ENCODE results near the gene CCBE1.

The CCBE1 gene

GRCh38 chr18:59563176-59563785 lies 133.9 kb downstream of the CCBE1 start:
- no peak overlapping the region for H3K4me3 ChIP-seq (ENCODE audit: low read depth, low read length)
- 0 out of 2 replicates have a peak, but pooled peaks cover 3% of the 10 kb centered on the region for H3K36me3 ChIP-seq (ENCODE audit: insufficient read depth, low read length)
- no peak overlapping the region for H3K27ac ChIP-seq (ENCODE audit: low read depth, low read length)
- H3K27me3 ChIP-seq (ENCODE audit: insufficient read depth, low read length) = no peaks in the 10 kb centered on the region
- H3K79me2 ChIP-seq (ENCODE audit: control insufficient read depth, insufficient read depth, low read length, unreplicated experiment) = peaks cover 70% of the 10 kb centered on the region
- no peak overlapping the region for H2AFZ ChIP-seq (ENCODE audit: low read length, unreplicated experiment)
- H3K4me1 ChIP-seq (ENCODE audit: control insufficient read depth, insufficient read depth, low read length, unreplicated experiment) = peaks cover 13% of the 10 kb centered on the region

- no peak overlapping the region for H3K4me3 ChIP-seq (ENCODE audit: low read depth, low read length)
- no peak overlapping the region for H2AFZ ChIP-seq (ENCODE audit: low read length, unreplicated experiment)
- 0 out of 2 replicates have a peak, but pooled peaks cover 3% of the 10 kb centered on the region for H3K36me3 ChIP-seq (ENCODE audit: insufficient read depth, low read length)
- no peak overlapping the region for H3K27ac ChIP-seq (ENCODE audit: low read depth, low read length)
- peaks cover 13% of the 10 kb centered on the region for H3K4me1 ChIP-seq (ENCODE audit: control insufficient read depth, insufficient read depth, low read length, unreplicated experiment)
- H3K79me2 ChIP-seq (ENCODE audit: control insufficient read depth, insufficient read depth, low read length, unreplicated experiment) = peaks cover 70% of the 10 kb centered on the region
- no peaks in the 10 kb centered on the region for H3K27me3 ChIP-seq (ENCODE audit: insufficient read depth, low read length)
Observed at GRCh38 chr18:59562751-59563150, 134.5 kb downstream of the CCBE1 start.

GRCh38 chr18:59561612-59562011 lies 135.6 kb downstream of the CCBE1 start:
- H3K27ac ChIP-seq (ENCODE audit: low read depth, low read length) = no peak overlapping the region
- peaks cover 17% of the 10 kb centered on the region for H3K4me1 ChIP-seq (ENCODE audit: control insufficient read depth, insufficient read depth, low read length, unreplicated experiment)
- H3K27me3 ChIP-seq (ENCODE audit: insufficient read depth, low read length) = no peaks in the 10 kb centered on the region
- H3K79me2 ChIP-seq (ENCODE audit: control insufficient read depth, insufficient read depth, low read length, unreplicated experiment) = peaks cover 76% of the 10 kb centered on the region
- no peak overlapping the region for H3K4me3 ChIP-seq (ENCODE audit: low read depth, low read length)
- no peak overlapping the region for H2AFZ ChIP-seq (ENCODE audit: low read length, unreplicated experiment)
- 0 out of 2 replicates have a peak, but pooled peaks cover 3% of the 10 kb centered on the region for H3K36me3 ChIP-seq (ENCODE audit: insufficient read depth, low read length)

GRCh38 chr18:59560556-59560955 lies 136.7 kb downstream of the CCBE1 start:
- Histone ChIP-seq H3K4me3 (ENCODE audit: low read depth, low read length) (no peak overlapping the region), H2AFZ (ENCODE audit: low read length, unreplicated experiment) (no peak overlapping the region), H3K36me3 (ENCODE audit: insufficient read depth, low read length) (0 out of 2 replicates have a peak, but pooled peaks cover 3% of the 10 kb centered on the region), H3K4me1 (ENCODE audit: control insufficient read depth, insufficient read depth, low read length, unreplicated experiment) (peaks cover 15% of the 10 kb centered on the region), H3K27ac (ENCODE audit: low read depth, low read length) (no peak overlapping the region), H3K79me2 (ENCODE audit: control insufficient read depth, insufficient read depth, low read length, unreplicated experiment) (peaks cover 78% of the 10 kb centered on the region), H3K27me3 (ENCODE audit: insufficient read depth, low read length) (no peaks in the 10 kb centered on the region)

- H2AFZ ChIP-seq (ENCODE audit: low read length, unreplicated experiment) = no peak overlapping the region
- peaks cover 15% of the 10 kb centered on the region for H3K4me1 ChIP-seq (ENCODE audit: control insufficient read depth, insufficient read depth, low read length, unreplicated experiment)
- peaks cover 75% of the 10 kb centered on the region for H3K79me2 ChIP-seq (ENCODE audit: control insufficient read depth, insufficient read depth, low read length, unreplicated experiment)
- no peak overlapping the region for H3K4me3 ChIP-seq (ENCODE audit: low read depth, low read length)
- 0 out of 2 replicates have a peak, but pooled peaks cover 1% of the 10 kb centered on the region for H3K36me3 ChIP-seq (ENCODE audit: insufficient read depth, low read length)
- H3K27me3 ChIP-seq (ENCODE audit: insufficient read depth, low read length) = no peaks in the 10 kb centered on the region
- H3K27ac ChIP-seq (ENCODE audit: low read depth, low read length) = no peak overlapping the region
Observed at GRCh38 chr18:59559528-59559927, 137.7 kb downstream of the CCBE1 start.

GRCh38 chr18:59555995-59556659 lies 141.1 kb downstream of the CCBE1 start:
- peaks cover 15% of the 10 kb centered on the region for H3K4me1 ChIP-seq (ENCODE audit: control insufficient read depth, insufficient read depth, low read length, unreplicated experiment)
- H3K79me2 ChIP-seq (ENCODE audit: control insufficient read depth, insufficient read depth, low read length, unreplicated experiment) = peaks cover 81% of the 10 kb centered on the region
- H2AFZ ChIP-seq (ENCODE audit: low read length, unreplicated experiment) = no peak overlapping the region
- no peak overlapping the region for H3K4me3 ChIP-seq (ENCODE audit: low read depth, low read length)
- H3K27me3 ChIP-seq (ENCODE audit: insufficient read depth, low read length) = no peaks in the 10 kb centered on the region
- no peak overlapping the region for H3K27ac ChIP-seq (ENCODE audit: low read depth, low read length)
- no peaks in the 10 kb centered on the region for H3K36me3 ChIP-seq (ENCODE audit: insufficient read depth, low read length)

- Histone ChIP-seq H3K4me1 (ENCODE audit: control insufficient read depth, insufficient read depth, low read length, unreplicated experiment) (peaks cover 15% of the 10 kb centered on the region), H2AFZ (ENCODE audit: low read length, unreplicated experiment) (no peak overlapping the region), H3K36me3 (ENCODE audit: insufficient read depth, low read length) (no peaks in the 10 kb centered on the region), H3K79me2 (ENCODE audit: control insufficient read depth, insufficient read depth, low read length, unreplicated experiment) (peaks cover 80% of the 10 kb centered on the region), H3K27me3 (ENCODE audit: insufficient read depth, low read length) (no peaks in the 10 kb centered on the region), H3K4me3 (ENCODE audit: low read depth, low read length) (no peak overlapping the region), H3K27ac (ENCODE audit: low read depth, low read length) (no peak overlapping the region)
Observed at GRCh38 chr18:59554796-59555335, 142.4 kb downstream of the CCBE1 start.

- Histone ChIP-seq H3K27ac (ENCODE audit: low read depth, low read length) (no peak overlapping the region), H3K4me3 (ENCODE audit: low read depth, low read length) (no peak overlapping the region), H3K36me3 (ENCODE audit: insufficient read depth, low read length) (no peaks in the 10 kb centered on the region), H3K79me2 (ENCODE audit: control insufficient read depth, insufficient read depth, low read length, unreplicated experiment) (peaks cover 83% of the 10 kb centered on the region), H3K4me1 (ENCODE audit: control insufficient read depth, insufficient read depth, low read length, unreplicated experiment) (peaks cover 17% of the 10 kb centered on the region), H2AFZ (ENCODE audit: low read length, unreplicated experiment) (no peak overlapping the region), H3K27me3 (ENCODE audit: insufficient read depth, low read length) (no peaks in the 10 kb centered on the region)
Observed at GRCh38 chr18:59553273-59553870, 143.9 kb downstream of the CCBE1 start.

GRCh38 chr18:59551902-59552635 lies 145.2 kb downstream of the CCBE1 start:
- Histone ChIP-seq H3K4me3 (ENCODE audit: low read depth, low read length) (no peak overlapping the region), H3K79me2 (ENCODE audit: control insufficient read depth, insufficient read depth, low read length, unreplicated experiment) (peaks cover 83% of the 10 kb centered on the region), H3K27ac (ENCODE audit: low read depth, low read length) (no peak overlapping the region), H3K27me3 (ENCODE audit: insufficient read depth, low read length) (no peaks in the 10 kb centered on the region), H3K4me1 (ENCODE audit: control insufficient read depth, insufficient read depth, low read length, unreplicated experiment) (peaks cover 27% of the 10 kb centered on the region), H3K36me3 (ENCODE audit: insufficient read depth, low read length) (no peaks in the 10 kb centered on the region), H2AFZ (ENCODE audit: low read length, unreplicated experiment) (no peak overlapping the region)

- Histone ChIP-seq H3K36me3 (ENCODE audit: insufficient read depth, low read length) (no peaks in the 10 kb centered on the region), H3K79me2 (ENCODE audit: control insufficient read depth, insufficient read depth, low read length, unreplicated experiment) (peaks cover 84% of the 10 kb centered on the region), H3K27me3 (ENCODE audit: insufficient read depth, low read length) (no peaks in the 10 kb centered on the region), H3K27ac (ENCODE audit: low read depth, low read length) (no peak overlapping the region), H2AFZ (ENCODE audit: low read length, unreplicated experiment) (no peak overlapping the region), H3K4me3 (ENCODE audit: low read depth, low read length) (no peak overlapping the region), H3K4me1 (ENCODE audit: control insufficient read depth, insufficient read depth, low read length, unreplicated experiment) (peaks cover 30% of the 10 kb centered on the region)
Observed at GRCh38 chr18:59550174-59550516, 147.1 kb downstream of the CCBE1 start.
